ENCODE results near the gene ALK. TPM values are rescaled to one million over a fixed set of nuclear protein-coding genes. Genes with fewer than 3 reads are reported as not detected.

ALK gene
- total RNA-seq, 1 donor from 2014 or later = not detected

DNA sequence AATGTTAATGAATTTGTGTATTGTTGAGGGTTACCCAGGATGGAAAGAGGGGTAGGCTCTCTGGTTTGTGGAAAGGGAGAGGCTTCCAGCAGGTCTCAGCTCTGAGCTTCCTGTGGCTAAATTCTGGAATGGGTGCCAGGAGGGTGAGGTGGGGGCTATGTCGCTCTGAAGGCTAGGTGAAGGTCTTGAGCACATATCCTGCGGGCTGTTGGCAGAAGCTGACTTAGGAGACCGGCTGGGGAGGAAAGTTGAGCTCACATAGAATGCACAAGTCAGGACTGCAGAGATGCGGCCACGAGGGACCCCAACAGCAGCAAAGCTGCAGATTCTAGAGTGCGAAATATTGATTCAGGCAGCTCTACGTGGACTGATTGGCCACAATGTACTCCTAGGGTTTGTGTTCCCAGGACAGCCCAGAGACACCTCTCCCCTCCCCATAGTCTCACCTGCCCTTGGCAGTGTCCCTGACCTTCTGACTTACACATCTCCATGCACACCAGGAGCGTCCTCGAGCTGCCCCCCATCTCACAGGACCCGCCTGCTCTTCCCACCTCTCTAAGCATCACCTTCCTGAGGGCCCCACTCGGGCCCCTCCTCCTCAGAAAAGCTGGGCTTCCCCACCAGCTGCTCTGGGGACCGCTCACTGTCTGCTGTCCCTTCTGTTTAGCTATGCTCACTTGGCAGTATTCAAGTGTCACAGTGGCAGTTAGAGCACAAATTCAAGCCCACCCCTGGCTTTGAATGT is 72.6 kb downstream of the ALK start:
- H3K27ac ChIP-seq = no peak overlapping the region
- no peak for DNase-seq (ENCODE audit: low spot score in 2 of 2)
- H3K9me3 ChIP-seq = no peaks in the 10 kb centered on the region
- intact Hi-C loops (cut with DNase I) = no loop called here
- TF ChIP-seq CTCF (IDR thresholded peaks at IDR 0.05) = no peak
- H3K4me3 ChIP-seq = no peak overlapping the region
- H3K4me1 ChIP-seq = no peaks in the 10 kb centered on the region
- no peaks in the 10 kb centered on the region for H3K27me3 ChIP-seq
- H3K36me3 ChIP-seq = no peaks in the 10 kb centered on the region

DNA sequence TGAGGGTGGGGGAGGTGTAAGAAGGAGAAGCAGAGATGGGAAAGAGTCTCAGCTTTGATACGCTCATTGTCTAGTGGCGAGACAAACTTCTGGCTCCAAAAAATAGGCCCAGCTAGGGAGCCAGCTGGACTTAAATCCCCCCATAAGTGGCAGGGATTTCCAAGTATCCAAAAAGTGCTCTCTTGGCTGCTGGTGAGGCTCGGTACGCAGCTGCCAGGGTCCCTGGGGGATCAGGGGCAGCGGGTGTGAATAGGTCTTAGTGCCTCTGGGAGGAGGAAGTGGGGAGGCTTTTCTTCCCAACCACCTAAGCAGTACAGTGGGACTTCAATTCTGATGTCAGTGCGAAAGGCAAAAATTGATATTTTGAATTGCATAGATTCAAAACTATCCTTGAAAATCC is 73.5 kb downstream of the ALK start:
- no peaks in the 10 kb centered on the region for H3K27me3 ChIP-seq
- no peaks in the 10 kb centered on the region for H3K4me1 ChIP-seq
- no peaks in the 10 kb centered on the region for H3K36me3 ChIP-seq
- H3K27ac ChIP-seq = no peak overlapping the region
- no peak for DNase-seq (ENCODE audit: low spot score in 2 of 2)
- H3K4me3 ChIP-seq = no peak overlapping the region
- TF ChIP-seq CTCF (IDR thresholded peaks at IDR 0.05) = no peak
- intact Hi-C loops (cut with DNase I) = no loop called here
- no peaks in the 10 kb centered on the region for H3K9me3 ChIP-seq

GRCh38 chr2:29844713-29845326 is 76.6 kb downstream of the ALK start:
- intact Hi-C loops (cut with DNase I) = no loop called here
- TF ChIP-seq CTCF (IDR thresholded peaks at IDR 0.05) = no peak
- no peak for DNase-seq (ENCODE audit: low spot score in 2 of 2)

GRCh38 chr2:29841386-29842004 is 79.9 kb downstream of the ALK start:
- H3K9me3 ChIP-seq = peaks cover 0 to 7% of the 10 kb centered on the region in 2 donors
- no peak overlapping the region for H3K27ac ChIP-seq
- intact Hi-C loops (cut with DNase I) = no loop called here
- peak; percentile 50 to 76 (median 54) for TF ChIP-seq CTCF (IDR thresholded peaks at IDR 0.05)
- no peaks in the 10 kb centered on the region for H3K27me3 ChIP-seq
- H3K36me3 ChIP-seq = no peaks in the 10 kb centered on the region
- no peak overlapping the region for H3K4me3 ChIP-seq
- H3K4me1 ChIP-seq = no peaks in the 10 kb centered on the region
- no peak for DNase-seq (ENCODE audit: low spot score in 2 of 2)

More at GRCh38 chr2:29844713-29845326, 76.6 kb downstream of the ALK start:
- Histone ChIP-seq H3K4me3 (no peak overlapping the region), H3K27me3 (no peaks in the 10 kb centered on the region), H3K36me3 (no peaks in the 10 kb centered on the region), H3K4me1 (no peaks in the 10 kb centered on the region), H3K9me3 (no peaks in the 10 kb centered on the region), H3K27ac (no peak overlapping the region)

GRCh38 chr2:29839306-29839705 is 82.1 kb downstream of the ALK start:
- no peaks in the 10 kb centered on the region for H3K36me3 ChIP-seq
- H3K9me3 ChIP-seq = peaks cover 0 to 7% of the 10 kb centered on the region in 2 donors
- intact Hi-C loops (cut with DNase I) = no loop called here
- no peak for DNase-seq (ENCODE audit: low spot score in 2 of 2)
- H3K27me3 ChIP-seq = no peaks in the 10 kb centered on the region
- no peaks in the 10 kb centered on the region for H3K4me1 ChIP-seq
- no peak overlapping the region for H3K27ac ChIP-seq
- no peak for TF ChIP-seq CTCF (IDR thresholded peaks at IDR 0.05)
- no peak overlapping the region for H3K4me3 ChIP-seq
